ENCODE data around the gene MTMR12. TPM values are rescaled to one million over a fixed set of nuclear protein-coding genes. Genes with fewer than 3 reads are reported as not detected.
A peak's percentile ranks its signal among the peaks of the same experiment; 100 is the strongest.

Gene MTMR12
- total and polyA plus RNA-seq, 2 of the 13 experiments (the other 11 are each of a cell fraction or from before 2014, with no cell fraction given): 23.4 to 36.6 TPM

GRCh38 chr5:32312197-32312594, 543 bp downstream of the MTMR12 start (continued):
- TF ChIP-seq ZNF33B (CRISPR knock-in tag; IDR thresholded peaks at IDR 0.05) (no peak), PHF21A (CRISPR knock-in tag; IDR thresholded peaks at IDR 0.05) (no peak), ASH2L (IDR thresholded peaks at IDR 0.05; ENCODE audit: insufficient read length, low read depth, low read length) (peak; percentile 2), PRDM10 (CRISPR knock-in tag; IDR thresholded peaks at IDR 0.05; ENCODE audit: low read depth) (0 out of 2 replicates have a peak, but pooled peaks have one; percentile 8), U2AF2 (IDR thresholded peaks at IDR 0.05; ENCODE audit: low read depth, low read length) (no peak), ZHX1 (CRISPR knock-in tag; IDR thresholded peaks at IDR 0.05; ENCODE audit: low read depth) (no peak), HNRNPL (IDR thresholded peaks at IDR 0.05; ENCODE audit: low read depth, low read length) (0 out of 2 replicates have a peak, but pooled peaks have one; percentile 17), UBTF (CRISPR knock-in tag; IDR thresholded peaks at IDR 0.05) (0 out of 2 replicates have a peak, but pooled peaks have one; percentile 59), ZNF281 (CRISPR knock-in tag; IDR thresholded peaks at IDR 0.05; ENCODE audit: borderline replicate concordance) (0 out of 2 replicates have a peak, but pooled peaks have one; percentile 1), GATAD2A (CRISPR knock-in tag; IDR thresholded peaks at IDR 0.05) (no peak), AHDC1 (CRISPR knock-in tag; IDR thresholded peaks at IDR 0.05; ENCODE audit: borderline replicate concordance) (0 out of 2 replicates have a peak, but pooled peaks have one; percentile 30)

Measured in HepG2 (cell line).